Aorta (tissue), 5 donors: ENCODE data around the gene ADD3. TPM values are rescaled to one million over a fixed set of nuclear protein-coding genes. Genes with fewer than 3 reads are reported as not detected.

Experiments
- ATAC-seq: fragments of 200-7000 bp; cut with Tn5 transposase; one replicate; pipeline ENCODE4 v1.9.1; 2022; ENCODE audit warnings: moderate library complexity; ENCODE audit not compliant: low FRiP score
- DNase-seq, 2 donors: peaks; one replicate each; pipeline ENCODE4 v3.0.0-alpha.2; 2020
- H3K27ac ChIP-seq, 2 donors: one replicate each; pipeline ENCODE4 v1.5.1; 2013; ENCODE audit warnings: low read length in 2 of 2, mild to moderate bottlenecking in 2 of 2, moderate library complexity in 2 of 2, control low read depth in 1 of 2, inconsistent platforms in 1 of 2, low read depth in 1 of 2
- H3K27me3 ChIP-seq, 2 donors: one replicate each; pipeline ENCODE4 v1.6.1; 2013; ENCODE audit warnings: control low read depth in 1 of 2, low read length in 1 of 2, mild to moderate bottlenecking in 1 of 2, moderate library complexity in 1 of 2; ENCODE audit not compliant: insufficient read depth in 2 of 2, control insufficient read depth in 1 of 2
- H3K36me3 ChIP-seq, 2 donors: one replicate each; pipeline ENCODE4 v1.6.1; 2013; ENCODE audit warnings: control low read depth in 1 of 2, low read length in 1 of 2, mild to moderate bottlenecking in 1 of 2; ENCODE audit not compliant: insufficient read depth in 2 of 2, control insufficient read depth in 1 of 2
- H3K4me1 ChIP-seq, 2 donors: one replicate each; pipeline ENCODE4 v1.6.1; 2013; ENCODE audit warnings: low read length in 2 of 2, control low read depth in 1 of 2, mild to moderate bottlenecking in 1 of 2, moderate library complexity in 1 of 2; ENCODE audit not compliant: insufficient read depth in 2 of 2, control insufficient read depth in 1 of 2
- H3K4me3 ChIP-seq, 2 donors: one replicate each; pipeline ENCODE4 v1.5.1; 2013; ENCODE audit warnings: low read length in 2 of 2, control low read depth in 1 of 2, mild to moderate bottlenecking in 1 of 2
- H3K9me3 ChIP-seq: one replicate; pipeline ENCODE4 v1.6.1; 2013; ENCODE audit warnings: mild to moderate bottlenecking, low read length; ENCODE audit not compliant: control insufficient read depth
- WGBS, 2 donors: extraction: QIAGEN DNeasy Blood & Tissue Kit; methylation state at CpG; one replicate each; pipeline ENCODE4 v1.1.7; 2013; 5-methylcytosine and 5-hydroxymethylcytosine counted together
- intact Hi-C, 2 donors: fragments of 100-400 bp; cut with DNase I; formaldehyde crosslinking; loops; one replicate each; pipeline versions ENCODE4 v1.14.2 to v1.15.0; 2022
- polyA plus RNA-seq, 2 donors: library from polyadenylated mRNA; stranded (reverse); fragments of 200-250 nt; gene quantifications; one replicate each; pipeline ENCODE4 v1.2.3, GENCODE V29; 2013
- total RNA-seq, 2 donors: library from RNA; stranded (reverse); fragmentation: NEBNext Ultra II Directional; extraction: Animal tissue kit (Norgen Biotek cat#: 25700); gene quantifications; one replicate each; pipeline ENCODE4 v1.2.1, GENCODE V29; 2021
- donor health status: healthy with polysubstance abuse.
- donor health status: Bipolar disorder and iron deficiency.
- donor health status: DM: no; HTN: no; CAD: no.
- donor health status: DM: no; HTN: no; CAD: no.
- donor health status: DM: yes; HTN: yes; CAD: no.

Gene ADD3
- total and polyA plus RNA-seq, 4 donors = 41.1 to 197 (median 106) TPM

DNA sequence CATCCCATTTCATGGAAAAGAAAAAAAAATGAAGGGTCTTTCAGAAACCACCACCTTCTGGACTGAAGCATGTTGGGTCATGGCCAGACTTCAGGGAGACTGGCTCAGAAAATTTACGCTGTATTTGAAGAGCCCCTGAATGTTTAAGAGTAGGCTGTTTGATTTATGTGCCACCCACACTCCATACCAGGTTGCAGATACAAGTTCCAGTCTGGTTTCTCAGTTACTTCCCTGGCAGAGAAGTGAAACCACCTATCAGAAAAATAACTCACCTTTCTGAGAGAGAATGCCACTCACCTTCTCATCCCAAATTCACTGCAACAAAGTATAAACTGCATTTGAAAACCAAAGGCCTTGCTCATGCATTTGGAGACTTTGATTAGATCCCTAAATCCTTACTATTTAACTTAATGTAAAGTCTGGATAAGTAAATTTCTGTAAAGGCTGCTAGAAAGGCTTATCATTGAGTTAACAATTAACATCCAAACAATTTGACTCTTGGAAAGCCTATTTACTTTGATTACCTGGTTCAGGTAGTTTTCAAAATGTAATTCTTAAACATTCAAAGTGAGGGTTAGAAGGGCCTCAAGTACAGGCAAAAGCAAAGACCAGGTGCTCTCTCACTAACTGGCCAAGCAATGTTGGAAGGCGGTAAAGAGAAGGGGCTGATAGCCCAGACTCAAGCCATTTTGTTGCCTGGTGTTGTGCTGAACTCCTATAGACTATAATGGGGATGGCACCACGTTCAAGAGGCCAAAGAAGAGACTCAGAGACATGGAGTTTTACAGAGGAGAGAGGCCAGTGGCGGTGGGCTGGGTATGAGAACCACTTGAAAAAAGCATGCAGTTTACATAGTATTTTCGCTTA lies 12.8 kb upstream of the ADD3 start:
- WGBS, 2 donors = 93 to 95% methylated on average over 5 of the region's 5 CpGs
- no peak overlapping the region for H3K27ac ChIP-seq
- peaks cover 0 to 8% of the 10 kb centered on the region in 2 donors for H3K4me1 ChIP-seq
- no peak for DNase-seq
- no peaks in the 10 kb centered on the region for H3K36me3 ChIP-seq
- no peaks in the 10 kb centered on the region for H3K27me3 ChIP-seq
- intact Hi-C loops = no loop called here
- no peaks in the 10 kb centered on the region for H3K9me3 ChIP-seq
- no peak for ATAC-seq
- no peak overlapping the region for H3K4me3 ChIP-seq

- Histone ChIP-seq H3K27ac (no peak overlapping the region), H3K9me3 (no peaks in the 10 kb centered on the region), H3K4me1 (peaks cover 0 to 8% of the 10 kb centered on the region in 2 donors), H3K36me3 (no peaks in the 10 kb centered on the region), H3K27me3 (no peaks in the 10 kb centered on the region), H3K4me3 (no peak overlapping the region)
- DNase-seq = no peak
- WGBS, 2 donors = 95 to 100% methylated on average over 3 of the region's 3 CpGs
- intact Hi-C loops = no loop called here
- no peak for ATAC-seq
Observed at GRCh38 chr10:109995595-109995994, 12.2 kb upstream of the ADD3 start.

GRCh38 chr10:109996225-109996624 lies 11.6 kb upstream of the ADD3 start:
- 43 to 44% methylated on average over 2 of the region's 2 CpGs for WGBS, 2 donors
- H3K4me1 ChIP-seq = peaks cover 0 to 8% of the 10 kb centered on the region in 2 donors
- no peak for ATAC-seq
- H3K27ac ChIP-seq = no peak overlapping the region
- H3K36me3 ChIP-seq = no peaks in the 10 kb centered on the region
- intact Hi-C loops = no loop called here
- no peak overlapping the region for H3K4me3 ChIP-seq
- no peaks in the 10 kb centered on the region for H3K9me3 ChIP-seq
- no peak for DNase-seq
- no peaks in the 10 kb centered on the region for H3K27me3 ChIP-seq

- Histone ChIP-seq H3K27me3 (no peaks in the 10 kb centered on the region), H3K4me3 (no peak overlapping the region), H3K9me3 (no peaks in the 10 kb centered on the region), H3K36me3 (no peaks in the 10 kb centered on the region), H3K27ac (no peak overlapping the region), H3K4me1 (peaks cover 0 to 8% of the 10 kb centered on the region in 2 donors)
- intact Hi-C loops = no loop called here
- 96% methylated on average over 3 of the region's 3 CpGs for WGBS, 2 donors
- DNase-seq (no peak), ATAC-seq (no peak)
Observed at GRCh38 chr10:109996766-109997171, 11.0 kb upstream of the ADD3 start.

DNA sequence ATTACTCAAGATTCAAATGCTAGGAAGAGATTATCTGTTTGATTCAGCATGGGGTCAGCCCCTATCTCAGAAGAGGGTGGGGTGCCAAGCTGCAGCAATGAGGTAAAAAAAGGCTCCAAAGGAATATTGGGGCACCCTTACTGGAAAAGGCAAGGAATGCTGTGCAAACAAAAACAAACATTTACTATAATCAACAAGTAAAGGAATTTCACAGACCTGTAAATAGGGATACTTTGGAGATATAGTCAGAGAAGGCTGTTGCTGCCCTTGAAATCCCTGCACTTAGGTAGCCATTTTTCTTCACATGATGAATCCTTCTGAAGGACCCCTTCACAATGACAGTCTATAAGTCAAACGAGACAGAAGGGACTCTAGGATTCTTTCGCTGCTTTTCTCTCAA lies 10.6 kb upstream of the ADD3 start:
- Histone ChIP-seq H3K4me1 (peaks cover 0 to 8% of the 10 kb centered on the region in 2 donors), H3K9me3 (no peaks in the 10 kb centered on the region), H3K4me3 (no peak overlapping the region), H3K27me3 (no peaks in the 10 kb centered on the region), H3K36me3 (no peaks in the 10 kb centered on the region), H3K27ac (no peak overlapping the region)
- DNase-seq = no peak
- 75 to 79% methylated on average over 2 of the region's 2 CpGs for WGBS, 2 donors
- intact Hi-C loops = no loop called here
- ATAC-seq = no peak

- DNase-seq (no peak), ATAC-seq (no peak)
- WGBS, 2 donors = 73 to 75% methylated on average over 1 of the region's 1 CpG
- Histone ChIP-seq H3K36me3 (no peaks in the 10 kb centered on the region), H3K9me3 (no peaks in the 10 kb centered on the region), H3K27me3 (no peaks in the 10 kb centered on the region), H3K27ac (no peak overlapping the region), H3K4me3 (no peak overlapping the region), H3K4me1 (peaks cover 0 to 5% of the 10 kb centered on the region in 2 donors)
- intact Hi-C loops = no loop called here
Observed at GRCh38 chr10:109998513-109998912, 9.3 kb upstream of the ADD3 start.

DNA sequence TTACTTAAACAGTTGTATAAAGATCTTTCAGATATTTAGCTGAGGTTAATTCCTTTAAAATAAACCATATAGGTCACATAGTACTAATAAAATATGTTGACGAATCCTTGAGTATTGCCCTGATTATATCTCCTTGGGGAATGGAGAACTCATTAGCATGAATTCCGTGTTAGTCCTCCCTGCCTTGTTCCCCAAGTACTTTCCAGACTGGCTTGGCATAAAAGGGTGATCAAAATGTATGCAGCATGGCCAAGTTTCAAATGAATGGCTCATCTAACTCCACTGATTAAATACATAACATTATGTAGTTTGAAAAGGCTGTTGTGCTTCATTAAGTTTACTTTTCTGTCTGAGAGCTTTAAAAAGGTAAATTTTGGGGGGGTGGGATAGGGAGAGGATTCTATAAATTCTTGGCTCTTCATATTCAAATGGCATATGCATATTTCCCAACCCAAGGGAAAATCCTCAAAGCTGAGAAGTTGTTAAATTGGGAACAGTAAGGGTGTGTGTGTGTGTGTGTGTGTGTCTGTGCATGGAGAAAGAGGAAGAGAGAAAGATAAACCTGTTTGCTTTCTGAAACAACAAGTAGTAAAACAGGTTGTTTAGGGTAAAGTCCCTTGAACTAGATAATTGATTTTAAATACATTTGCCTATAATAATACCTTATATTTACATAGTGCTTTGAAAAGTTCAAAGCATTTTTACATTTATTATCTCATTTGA lies 4.8 kb upstream of the ADD3 start:
- no peak for ATAC-seq
- Histone ChIP-seq H3K4me1 (no peaks in the 10 kb centered on the region), H3K36me3 (no peaks in the 10 kb centered on the region), H3K4me3 (no peak overlapping the region), H3K27me3 (no peaks in the 10 kb centered on the region), H3K27ac (no peak overlapping the region), H3K9me3 (no peaks in the 10 kb centered on the region)
- intact Hi-C loops = loop anchor here in 1 of 2 donors (10.0 kb wide), 1 partner anchor 222 kb away; no protein-coding TSS in a partner anchor
- no peak for DNase-seq
- WGBS, 2 donors = 87 to 88% methylated on average over 2 of the region's 2 CpGs

GRCh38 chr10:110003524-110003885 lies 4.3 kb upstream of the ADD3 start:
- intact Hi-C loops = loop anchor here in 1 of 2 donors (10.0 kb wide), 1 partner anchor 221 kb away; no protein-coding TSS in a partner anchor
- ATAC-seq = no peak
- DNase-seq = no peak
- H3K4me3 ChIP-seq = no peak overlapping the region
- no peaks in the 10 kb centered on the region for H3K4me1 ChIP-seq
- 66 to 68% methylated on average over 4 of the region's 4 CpGs for WGBS, 2 donors
- H3K9me3 ChIP-seq = no peaks in the 10 kb centered on the region
- H3K36me3 ChIP-seq = no peaks in the 10 kb centered on the region
- H3K27ac ChIP-seq = no peak overlapping the region
- no peaks in the 10 kb centered on the region for H3K27me3 ChIP-seq
